Suppressor macrophage treated with lipopolysaccharide for 1 hour (primary cell): ENCODE measurements around the gene RBM6.
"Not testable (repeated sequence)": the region's sequence is repeated elsewhere in the genome, so short reads cannot be mapped to it uniquely, and the experiment has no call there.

Source experiments
- DNase-seq, 3 donors: peaks; one replicate each; pipeline ENCODE4 v3.0.0-alpha.2; 2020 to 2022

RBM6 gene

GRCh38 chr3:49917806-49918590, 22.0 kb upstream of the RBM6 start:
- DNase-seq, result peak; percentile 51 to 66 (median 61)

- no peak for DNase-seq
These were observed 15.3 kb upstream of the RBM6 start for GRCh38 chr3:49924683-49925082.

- no peak for DNase-seq
These were observed 14.5 kb upstream of the RBM6 start for GRCh38 chr3:49925485-49925884.

- no peak for DNase-seq
These were observed 13.7 kb upstream of the RBM6 start for GRCh38 chr3:49926117-49926728.

- no peak for DNase-seq
These were observed 12.2 kb upstream of the RBM6 start for GRCh38 chr3:49927798-49928197.

GRCh38 chr3:49928481-49929017, 11.4 kb upstream of the RBM6 start:
- DNase-seq, result no peak

- peak; percentile 94 to 97 (median 96) for DNase-seq
These were observed 10.4 kb upstream of the RBM6 start, which contains the start of gene MON1A for GRCh38 chr3:49929291-49930167. Gene MON1A (minus strand): TSS chr3:49929811. CDS start chr3:49913346, 16,465 bp downstream.

- no peak for DNase-seq
These were observed 9.7 kb upstream of the RBM6 start for GRCh38 chr3:49930168-49930690.

- DNase-seq, result no peak
These were observed 9.0 kb upstream of the RBM6 start for GRCh38 chr3:49930922-49931321.

- not testable (repeated sequence) for DNase-seq
These were observed 7.7 kb upstream of the RBM6 start for GRCh38 chr3:49932281-49932680.

GRCh38 chr3:49937090-49937489, 2.9 kb upstream of the RBM6 start:
- DNase-seq, result peak; percentile 27 to 46 (median 38)

GRCh38 chr3:49940667-49941249, 808 bp downstream of the RBM6 start:
- DNase-seq, result no peak

GRCh38 chr3:49942651-49943050, 2.7 kb downstream of the RBM6 start:
- peak in 2 of 3 donors; percentile 17 to 35 for DNase-seq

GRCh38 chr3:49952924-49953323, 13.0 kb downstream of the RBM6 start:
- no peak for DNase-seq

- DNase-seq, result no peak
These were observed 15.7 kb downstream of the RBM6 start for GRCh38 chr3:49955636-49956035.

GRCh38 chr3:49966233-49966942, 26.4 kb downstream of the RBM6 start:
- DNase-seq, result no peak

- no peak for DNase-seq
These were observed 27.3 kb downstream of the RBM6 start for GRCh38 chr3:49967291-49967690.

- DNase-seq, result no peak
These were observed 28.4 kb downstream of the RBM6 start for GRCh38 chr3:49968346-49968745.

GRCh38 chr3:49972656-49973055, 32.7 kb downstream of the RBM6 start:
- no peak for DNase-seq

- no peak for DNase-seq
These were observed 37.0 kb downstream of the RBM6 start for GRCh38 chr3:49976942-49977341.

- DNase-seq, result no peak
These were observed 44.4 kb downstream of the RBM6 start for GRCh38 chr3:49984394-49984793.

GRCh38 chr3:49992326-49992725, 52.4 kb downstream of the RBM6 start:
- peak in 1 of 3 donors; percentile 11 for DNase-seq
